Mucosa of rectum (tissue), 2 donors: ENCODE measurements around the gene CNTRL.
"Not testable (repeated sequence)": the region's sequence is repeated elsewhere in the genome, so short reads cannot be mapped to it uniquely, and the experiment has no call there.

Experiments used
- H3K27ac ChIP-seq, 2 donors: one replicate each; pipeline ENCODE4 v1.7.0; 2013; ENCODE audit warnings: inconsistent platforms in 2 of 2, low read depth in 2 of 2, low read length in 2 of 2
- H3K27me3 ChIP-seq, 2 donors: one replicate each; pipeline ENCODE4 v1.7.0; 2013; ENCODE audit warnings: low read length in 2 of 2; ENCODE audit not compliant: control insufficient read depth in 2 of 2, insufficient read depth in 2 of 2
- H3K36me3 ChIP-seq, 2 donors: one replicate each; pipeline ENCODE4 v1.7.0; 2013; ENCODE audit warnings: low read length in 2 of 2; ENCODE audit not compliant: control insufficient read depth in 2 of 2, insufficient read depth in 2 of 2
- H3K4me1 ChIP-seq, 2 donors: one replicate each; pipeline ENCODE4 v1.7.0; 2013; ENCODE audit warnings: low read length in 2 of 2, mild to moderate bottlenecking in 1 of 2; ENCODE audit not compliant: control insufficient read depth in 2 of 2, insufficient read depth in 2 of 2
- H3K4me3 ChIP-seq, 2 donors: one replicate each; pipeline ENCODE4 v1.7.0; 2013; ENCODE audit warnings: low read length in 2 of 2
- H3K9ac ChIP-seq, 2 donors: one replicate each; pipeline ENCODE4 v1.7.0; 2013; ENCODE audit warnings: low read length in 2 of 2, low read depth in 1 of 2, mild to moderate bottlenecking in 1 of 2
- H3K9me3 ChIP-seq, 2 donors: one replicate each; pipeline ENCODE4 v1.7.0; 2013; ENCODE audit warnings: low read length in 2 of 2; ENCODE audit not compliant: control insufficient read depth in 2 of 2
- donor health status: healthy.
- donor health status: Normal muscosa, but diverticular disease.

Gene CNTRL

DNA sequence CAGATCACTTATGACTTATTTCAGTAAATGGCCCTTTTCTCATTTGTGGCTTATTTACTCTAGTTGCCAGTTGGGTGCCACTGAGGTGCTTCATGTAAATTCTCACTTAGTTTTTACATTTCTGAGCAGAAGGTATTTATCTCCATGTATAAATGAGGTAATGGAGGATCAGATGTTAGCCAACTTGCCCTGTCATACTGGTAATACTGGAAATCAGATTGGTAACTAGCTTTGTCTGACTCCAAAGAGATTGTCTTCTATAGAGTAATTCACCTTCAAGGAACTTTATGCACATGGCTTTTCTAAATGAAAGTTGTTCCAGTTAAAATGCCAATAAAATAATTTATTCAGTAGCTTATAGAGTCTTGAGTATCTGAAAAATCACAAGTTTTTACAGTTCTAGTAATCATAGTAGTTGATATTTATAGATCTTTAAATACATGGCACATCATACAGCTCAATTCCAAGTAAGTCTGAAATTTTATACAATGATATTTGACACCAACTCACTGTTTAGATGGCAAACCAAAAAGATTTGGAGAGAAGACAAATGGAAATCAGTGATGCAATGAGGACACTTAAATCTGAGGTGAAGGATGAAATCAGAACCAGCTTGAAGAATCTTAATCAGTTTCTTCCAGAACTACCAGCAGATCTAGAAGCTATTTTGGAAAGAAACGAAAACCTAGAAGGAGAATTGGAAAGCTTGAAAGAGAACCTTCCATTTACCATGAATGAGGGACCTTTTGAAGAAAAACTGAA is 98.2 kb downstream of the CNTRL start:
- Histone ChIP-seq H3K36me3 (peaks cover 34 to 61% of the 10 kb centered on the region in 2 donors), H3K27ac (no peak overlapping the region), H3K9me3 (no peaks in the 10 kb centered on the region), H3K9ac (no peak overlapping the region), H3K27me3 (no peaks in the 10 kb centered on the region), H3K4me1 (no peaks in the 10 kb centered on the region), H3K4me3 (no peak overlapping the region)

DNA sequence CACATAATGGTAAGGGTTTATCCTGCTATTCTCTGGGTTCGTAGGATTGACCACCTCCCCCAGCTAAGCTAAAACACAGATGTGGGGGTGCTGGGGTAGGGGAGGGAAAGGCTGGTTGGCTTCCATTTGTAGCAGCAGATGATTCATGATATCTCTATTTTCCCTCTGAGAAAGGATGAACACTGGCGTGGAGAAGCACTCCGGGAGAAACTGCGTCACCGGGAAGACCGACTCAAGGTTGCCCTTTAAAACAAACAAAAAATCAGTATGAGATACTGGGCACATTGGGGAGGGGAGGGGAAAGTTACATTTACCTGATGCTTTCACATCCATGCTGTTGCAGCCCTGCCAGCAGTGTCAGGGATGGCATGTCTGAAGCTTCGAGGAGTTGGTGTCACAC is 98.7 kb downstream of the CNTRL start:
- Histone ChIP-seq H3K36me3 (peaks cover 40 to 56% of the 10 kb centered on the region in 2 donors), H3K4me3 (no peak overlapping the region), H3K9ac (no peak overlapping the region), H3K4me1 (no peaks in the 10 kb centered on the region), H3K27me3 (no peaks in the 10 kb centered on the region), H3K9me3 (no peaks in the 10 kb centered on the region), H3K27ac (no peak overlapping the region)

GRCh38 chr9:121178676-121179372 is 104.1 kb downstream of the CNTRL start:
- H3K9ac ChIP-seq = no peak overlapping the region
- no peak overlapping the region for H3K27ac ChIP-seq
- no peaks in the 10 kb centered on the region for H3K9me3 ChIP-seq
- peaks cover 41 to 44% of the 10 kb centered on the region in 2 donors for H3K36me3 ChIP-seq
- no peaks in the 10 kb centered on the region for H3K27me3 ChIP-seq
- no peak overlapping the region for H3K4me3 ChIP-seq
- no peaks in the 10 kb centered on the region for H3K4me1 ChIP-seq

GRCh38 chr9:121179373-121179721 is 104.6 kb downstream of the CNTRL start:
- not testable (repeated sequence) for H3K4me1 ChIP-seq, H3K27me3 ChIP-seq, H3K4me3 ChIP-seq, H3K9me3 ChIP-seq, H3K9ac ChIP-seq, H3K27ac ChIP-seq
- H3K36me3 ChIP-seq = peaks cover 38 to 39% of the 10 kb centered on the region in 2 donors

GRCh38 chr9:121179930-121180681 is 105.4 kb downstream of the CNTRL start:
- H3K9ac ChIP-seq = no peak overlapping the region
- H3K9me3 ChIP-seq = no peaks in the 10 kb centered on the region
- H3K4me3 ChIP-seq = no peak overlapping the region
- H3K4me1 ChIP-seq = no peaks in the 10 kb centered on the region
- H3K36me3 ChIP-seq = peaks cover 32 to 34% of the 10 kb centered on the region in 2 donors
- no peak overlapping the region for H3K27ac ChIP-seq
- H3K27me3 ChIP-seq = no peaks in the 10 kb centered on the region

GRCh38 chr9:121182101-121182836 is 107.5 kb downstream of the CNTRL start:
- H3K36me3 ChIP-seq = peaks cover 35 to 45% of the 10 kb centered on the region in 2 donors

DNA sequence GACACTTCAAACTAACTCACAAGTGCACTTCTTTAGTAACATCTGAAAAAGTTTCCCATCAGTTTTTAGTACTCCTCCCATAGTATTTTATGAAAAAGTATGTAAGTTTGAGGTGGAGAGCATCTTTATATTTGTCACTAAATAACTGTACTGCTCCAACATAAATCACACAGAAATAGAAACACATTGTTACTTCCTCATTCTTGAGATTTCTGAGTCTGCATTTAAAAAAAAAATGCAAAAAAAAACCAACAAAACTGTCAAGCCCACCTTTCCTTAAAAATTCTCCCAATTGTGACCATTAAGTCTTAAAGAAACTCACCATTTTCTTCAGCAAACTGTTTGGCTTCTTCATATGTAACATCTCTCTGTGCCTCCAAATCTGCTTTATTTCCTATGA is 108.2 kb downstream of the CNTRL start:
- Histone ChIP-seq H3K36me3 (peaks cover 35 to 44% of the 10 kb centered on the region in 2 donors), H3K27me3 (no peaks in the 10 kb centered on the region), H3K4me3 (no peak overlapping the region), H3K9me3 (no peaks in the 10 kb centered on the region), H3K4me1 (no peaks in the 10 kb centered on the region), H3K27ac (no peak overlapping the region), H3K9ac (no peak overlapping the region)

More at GRCh38 chr9:121182101-121182836, 107.5 kb downstream of the CNTRL start:
- Histone ChIP-seq H3K27me3 (no peaks in the 10 kb centered on the region), H3K4me3 (no peak overlapping the region), H3K27ac (no peak overlapping the region), H3K9me3 (no peaks in the 10 kb centered on the region), H3K9ac (no peak overlapping the region), H3K4me1 (no peaks in the 10 kb centered on the region)

DNA sequence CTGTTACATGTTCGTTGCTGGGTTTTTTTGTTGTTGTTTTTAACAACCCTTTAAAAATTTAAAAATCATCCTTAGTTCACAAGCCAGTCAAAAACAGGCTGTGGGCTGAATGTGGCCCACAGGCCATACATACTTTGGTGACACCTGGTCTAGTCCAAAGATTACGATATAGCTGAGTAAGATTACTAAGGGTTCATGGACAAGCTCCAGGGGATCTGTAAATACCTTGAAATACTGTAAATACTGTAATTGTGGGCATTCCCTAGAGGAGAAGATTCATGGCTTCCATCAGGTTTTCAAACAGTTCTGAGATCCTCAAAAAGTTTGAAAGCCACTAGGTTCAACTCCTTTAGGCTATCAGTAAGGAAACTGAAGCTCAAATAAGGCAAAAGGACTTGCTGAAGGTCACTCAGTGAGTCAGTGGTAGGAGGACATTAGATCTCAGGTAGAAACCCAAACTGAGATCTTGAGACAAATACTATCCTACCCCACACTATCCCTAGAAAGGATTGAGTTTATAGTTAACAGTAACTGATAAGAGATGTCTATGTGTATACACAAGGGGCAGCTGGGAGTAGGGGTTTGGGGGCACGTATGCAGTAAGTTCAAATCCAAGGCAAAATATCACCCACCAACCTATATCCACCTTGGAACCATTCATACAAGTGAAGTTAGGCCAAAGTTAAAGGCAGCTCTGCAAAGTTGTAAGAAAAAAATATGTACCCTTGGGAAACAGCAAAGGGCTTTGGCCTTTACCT is 109.1 kb downstream of the CNTRL start:
- Histone ChIP-seq H3K4me1 (no peaks in the 10 kb centered on the region), H3K9ac (no peak overlapping the region), H3K36me3 (peaks cover 32 to 39% of the 10 kb centered on the region in 2 donors), H3K4me3 (no peak overlapping the region), H3K9me3 (no peaks in the 10 kb centered on the region), H3K27me3 (no peaks in the 10 kb centered on the region), H3K27ac (no peak overlapping the region)

- Histone ChIP-seq H3K9me3 (no peaks in the 10 kb centered on the region), H3K4me3 (no peak overlapping the region), H3K9ac (no peak overlapping the region), H3K36me3 (peaks cover 31 to 38% of the 10 kb centered on the region in 2 donors), H3K27ac (no peak overlapping the region), H3K4me1 (no peaks in the 10 kb centered on the region), H3K27me3 (no peaks in the 10 kb centered on the region)
Observed at GRCh38 chr9:121184463-121184862, 109.7 kb downstream of the CNTRL start.
